ENCODE measurements around the gene INSM1.

INSM1 gene

GRCh38 chr20:20367575-20368417 is at the start of gene INSM1:
INSM1 (plus strand) TSS chr20:20368104; CDS start chr20:20368268, 164 bp downstream.
- Histone ChIP-seq H3K4me3 (ENCODE audit: low read depth, low read length) (peak within 1 kb of the TSS; percentile 64), H3K27me3 (ENCODE audit: control insufficient read depth, insufficient read depth, low read length) (peaks cover 99% of the 10 kb centered on the region), H3K36me3 (ENCODE audit: control insufficient read depth, insufficient read depth, low read length) (no peaks in the 10 kb centered on the region), H3K4me1 (ENCODE audit: control insufficient read depth, insufficient read depth, low read length) (peaks cover 50% of the 10 kb centered on the region), H3K9me3 (ENCODE audit: control insufficient read depth, insufficient read depth, low read depth, low read length) (no peaks in the 10 kb centered on the region), H3K9ac (ENCODE audit: low read length) (peak within 1 kb of the TSS; percentile 65), H3K27ac (ENCODE audit: low read depth, low read length) (no peak within 1 kb of the TSS)

GRCh38 chr20:20318365-20319161 is 49.3 kb upstream of the INSM1 start:
- Histone ChIP-seq H3K4me3 (ENCODE audit: low read depth, low read length) (no peak overlapping the region), H3K36me3 (ENCODE audit: control insufficient read depth, insufficient read depth, low read length) (no peaks in the 10 kb centered on the region), H3K27me3 (ENCODE audit: control insufficient read depth, insufficient read depth, low read length) (no peaks in the 10 kb centered on the region), H3K9ac (ENCODE audit: low read length) (no peak overlapping the region), H3K4me1 (ENCODE audit: control insufficient read depth, insufficient read depth, low read length) (no peaks in the 10 kb centered on the region), H3K9me3 (ENCODE audit: control insufficient read depth, insufficient read depth, low read depth, low read length) (peaks cover 4% of the 10 kb centered on the region), H3K27ac (ENCODE audit: low read depth, low read length) (no peak overlapping the region)

- Histone ChIP-seq H3K27me3 (ENCODE audit: control insufficient read depth, insufficient read depth, low read length) (no peaks in the 10 kb centered on the region), H3K4me1 (ENCODE audit: control insufficient read depth, insufficient read depth, low read length) (no peaks in the 10 kb centered on the region), H3K36me3 (ENCODE audit: control insufficient read depth, insufficient read depth, low read length) (no peaks in the 10 kb centered on the region), H3K4me3 (ENCODE audit: low read depth, low read length) (no peak overlapping the region), H3K9ac (ENCODE audit: low read length) (no peak overlapping the region), H3K27ac (ENCODE audit: low read depth, low read length) (no peak overlapping the region), H3K9me3 (ENCODE audit: control insufficient read depth, insufficient read depth, low read depth, low read length) (no peaks in the 10 kb centered on the region; the same call in 1 of the 2 replicates)
Measured at GRCh38 chr20:20321134-20321533, 46.8 kb upstream of the INSM1 start.

- no peaks in the 10 kb centered on the region; the same call in 1 of the 2 replicates for H3K9me3 ChIP-seq (ENCODE audit: control insufficient read depth, insufficient read depth, low read depth, low read length)
- no peak overlapping the region for H3K4me3 ChIP-seq (ENCODE audit: low read depth, low read length)
- no peaks in the 10 kb centered on the region for H3K36me3 ChIP-seq (ENCODE audit: control insufficient read depth, insufficient read depth, low read length)
- H3K4me1 ChIP-seq (ENCODE audit: control insufficient read depth, insufficient read depth, low read length): no peaks in the 10 kb centered on the region
- no peaks in the 10 kb centered on the region for H3K27me3 ChIP-seq (ENCODE audit: control insufficient read depth, insufficient read depth, low read length)
- H3K9ac ChIP-seq (ENCODE audit: low read length): no peak overlapping the region
- no peak overlapping the region for H3K27ac ChIP-seq (ENCODE audit: low read depth, low read length)
Measured at GRCh38 chr20:20321917-20322316, 46.0 kb upstream of the INSM1 start.

GRCh38 chr20:20322912-20323311 is 45.0 kb upstream of the INSM1 start:
- Histone ChIP-seq H3K9ac (ENCODE audit: low read length) (no peak overlapping the region), H3K4me1 (ENCODE audit: control insufficient read depth, insufficient read depth, low read length) (no peaks in the 10 kb centered on the region), H3K9me3 (ENCODE audit: control insufficient read depth, insufficient read depth, low read depth, low read length) (no peaks in the 10 kb centered on the region; the same call in 1 of the 2 replicates), H3K4me3 (ENCODE audit: low read depth, low read length) (no peak overlapping the region), H3K27me3 (ENCODE audit: control insufficient read depth, insufficient read depth, low read length) (no peaks in the 10 kb centered on the region), H3K36me3 (ENCODE audit: control insufficient read depth, insufficient read depth, low read length) (no peaks in the 10 kb centered on the region), H3K27ac (ENCODE audit: low read depth, low read length) (no peak overlapping the region)

GRCh38 chr20:20327746-20328145 is 40.2 kb upstream of the INSM1 start:
- H3K27ac ChIP-seq (ENCODE audit: low read depth, low read length): no peak overlapping the region
- no peak overlapping the region for H3K9ac ChIP-seq (ENCODE audit: low read length)
- H3K4me3 ChIP-seq (ENCODE audit: low read depth, low read length): no peak overlapping the region
- H3K9me3 ChIP-seq (ENCODE audit: control insufficient read depth, insufficient read depth, low read depth, low read length): no peaks in the 10 kb centered on the region
- H3K27me3 ChIP-seq (ENCODE audit: control insufficient read depth, insufficient read depth, low read length): no peaks in the 10 kb centered on the region
- H3K4me1 ChIP-seq (ENCODE audit: control insufficient read depth, insufficient read depth, low read length): no peaks in the 10 kb centered on the region
- H3K36me3 ChIP-seq (ENCODE audit: control insufficient read depth, insufficient read depth, low read length): no peaks in the 10 kb centered on the region

GRCh38 chr20:20329564-20329963 is 38.3 kb upstream of the INSM1 start:
- Histone ChIP-seq H3K36me3 (ENCODE audit: control insufficient read depth, insufficient read depth, low read length) (no peaks in the 10 kb centered on the region), H3K9me3 (ENCODE audit: control insufficient read depth, insufficient read depth, low read depth, low read length) (no peaks in the 10 kb centered on the region), H3K27ac (ENCODE audit: low read depth, low read length) (no peak overlapping the region), H3K27me3 (ENCODE audit: control insufficient read depth, insufficient read depth, low read length) (no peaks in the 10 kb centered on the region), H3K9ac (ENCODE audit: low read length) (no peak overlapping the region), H3K4me1 (ENCODE audit: control insufficient read depth, insufficient read depth, low read length) (no peaks in the 10 kb centered on the region), H3K4me3 (ENCODE audit: low read depth, low read length) (no peak overlapping the region)

- H3K9me3 ChIP-seq (ENCODE audit: control insufficient read depth, insufficient read depth, low read depth, low read length): no peaks in the 10 kb centered on the region
- H3K27me3 ChIP-seq (ENCODE audit: control insufficient read depth, insufficient read depth, low read length): no peaks in the 10 kb centered on the region
- no peak overlapping the region for H3K9ac ChIP-seq (ENCODE audit: low read length)
- no peaks in the 10 kb centered on the region for H3K4me1 ChIP-seq (ENCODE audit: control insufficient read depth, insufficient read depth, low read length)
- no peak overlapping the region for H3K4me3 ChIP-seq (ENCODE audit: low read depth, low read length)
- H3K36me3 ChIP-seq (ENCODE audit: control insufficient read depth, insufficient read depth, low read length): no peaks in the 10 kb centered on the region
- H3K27ac ChIP-seq (ENCODE audit: low read depth, low read length): no peak overlapping the region
Measured at GRCh38 chr20:20331156-20331555, 36.7 kb upstream of the INSM1 start.

GRCh38 chr20:20331817-20332216 is 36.1 kb upstream of the INSM1 start:
- H3K4me1 ChIP-seq (ENCODE audit: control insufficient read depth, insufficient read depth, low read length): no peaks in the 10 kb centered on the region
- H3K36me3 ChIP-seq (ENCODE audit: control insufficient read depth, insufficient read depth, low read length): no peaks in the 10 kb centered on the region
- H3K27me3 ChIP-seq (ENCODE audit: control insufficient read depth, insufficient read depth, low read length): no peaks in the 10 kb centered on the region
- no peak overlapping the region for H3K27ac ChIP-seq (ENCODE audit: low read depth, low read length)
- H3K9ac ChIP-seq (ENCODE audit: low read length): no peak overlapping the region
- H3K9me3 ChIP-seq (ENCODE audit: control insufficient read depth, insufficient read depth, low read depth, low read length): 0 out of 2 replicates have a peak, but pooled peaks cover under 1% of the 10 kb centered on the region
- no peak overlapping the region for H3K4me3 ChIP-seq (ENCODE audit: low read depth, low read length)

GRCh38 chr20:20333866-20334265 is 34.0 kb upstream of the INSM1 start:
- 0 out of 2 replicates have a peak, but pooled peaks cover 4% of the 10 kb centered on the region for H3K9me3 ChIP-seq (ENCODE audit: control insufficient read depth, insufficient read depth, low read depth, low read length)
- no peaks in the 10 kb centered on the region for H3K27me3 ChIP-seq (ENCODE audit: control insufficient read depth, insufficient read depth, low read length)
- H3K9ac ChIP-seq (ENCODE audit: low read length): no peak overlapping the region
- H3K27ac ChIP-seq (ENCODE audit: low read depth, low read length): no peak overlapping the region
- H3K4me1 ChIP-seq (ENCODE audit: control insufficient read depth, insufficient read depth, low read length): no peaks in the 10 kb centered on the region
- no peaks in the 10 kb centered on the region for H3K36me3 ChIP-seq (ENCODE audit: control insufficient read depth, insufficient read depth, low read length)
- no peak overlapping the region for H3K4me3 ChIP-seq (ENCODE audit: low read depth, low read length)

- H3K27ac ChIP-seq (ENCODE audit: low read depth, low read length): no peak overlapping the region
- no peaks in the 10 kb centered on the region for H3K27me3 ChIP-seq (ENCODE audit: control insufficient read depth, insufficient read depth, low read length)
- H3K4me3 ChIP-seq (ENCODE audit: low read depth, low read length): no peak overlapping the region
- no peaks in the 10 kb centered on the region for H3K4me1 ChIP-seq (ENCODE audit: control insufficient read depth, insufficient read depth, low read length)
- H3K36me3 ChIP-seq (ENCODE audit: control insufficient read depth, insufficient read depth, low read length): no peaks in the 10 kb centered on the region
- H3K9ac ChIP-seq (ENCODE audit: low read length): no peak overlapping the region
- H3K9me3 ChIP-seq (ENCODE audit: control insufficient read depth, insufficient read depth, low read depth, low read length): 0 out of 2 replicates have a peak, but pooled peaks cover 4% of the 10 kb centered on the region
Measured at GRCh38 chr20:20334489-20334888, 33.4 kb upstream of the INSM1 start.
